Keratinocyte (primary cell): ENCODE data around the gene ADCK1.

Source experiments
- CTCF ChIP-seq, 3 experiments: IDR thresholded peaks in 1 of 3; conservative IDR thresholded peaks in 1 of 3; optimal IDR thresholded peaks in 1 of 3; 2 replicates in 2 of 3; 3 replicates in 1 of 3; pipeline versions ENCODE3 to v1.5.1; 2011; ENCODE audit warnings: low read length in 3 of 3, mild to moderate bottlenecking in 3 of 3, moderate library complexity in 2 of 3, control low read depth in 1 of 3, inconsistent platforms in 1 of 3; ENCODE audit not compliant: insufficient read depth in 2 of 3; ENCODE audit errors: extremely low read depth in 1 of 3
- EZH2 ChIP-seq: IDR thresholded peaks from one replicate; pipeline ENCODE4 v1.6.1; 2012; ENCODE audit warnings: inconsistent platforms, mild to moderate bottlenecking, low read length, moderate library complexity

DNA sequence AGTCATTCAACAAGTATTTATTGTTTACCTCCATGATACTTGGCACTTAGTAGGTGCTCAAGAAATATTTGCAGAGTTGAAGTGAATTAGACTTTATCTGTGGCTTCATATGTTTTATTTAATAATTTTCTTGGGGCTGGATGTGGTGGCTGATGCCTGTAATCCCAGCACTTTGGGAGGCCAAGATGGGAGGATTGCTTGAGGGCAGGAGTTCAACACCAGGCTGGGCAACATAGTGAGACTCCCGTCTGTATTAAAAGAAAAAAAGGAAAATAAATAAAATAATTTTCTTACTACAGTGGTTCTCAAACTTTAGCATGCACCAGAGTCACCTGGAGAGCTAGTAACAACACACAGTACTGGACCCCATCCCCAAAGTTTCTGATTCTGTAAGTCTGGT, 905 bp downstream of the ADCK1 start:
- TF ChIP-seq CTCF (optimal IDR thresholded peaks at IDR 0.05 in 1 of 3, IDR thresholded peaks at IDR 0.05 in 1 of 3, conservative IDR thresholded peaks at IDR 0.05 in 1 of 3; ENCODE audit: extremely low read depth in 1 of 3, insufficient read depth in 2 of 3, low read length in 3 of 3) (no peak), EZH2 (no peak)
